Fibroblast of skin of back (primary cell): ENCODE results near the gene MROH8.

Source experiments
- DNase-seq: peaks from one replicate; pipeline ENCODE4 v3.0.0-alpha.2; 2013

The MROH8 gene

GRCh38 chr20:37198932-37199660, 19.7 kb upstream of the MROH8 start:
- no peak for DNase-seq

GRCh38 chr20:37194621-37195417, 15.5 kb upstream of the MROH8 start:
- no peak for DNase-seq

- DNase-seq, result no peak
Observed at GRCh38 chr20:37193821-37194220, 14.5 kb upstream of the MROH8 start.

GRCh38 chr20:37193226-37193625, 13.9 kb upstream of the MROH8 start:
- no peak for DNase-seq

GRCh38 chr20:37192137-37192854, 12.9 kb upstream of the MROH8 start:
- DNase-seq, result peak; percentile 82

GRCh38 chr20:37190354-37191112, 11.2 kb upstream of the MROH8 start:
- no peak for DNase-seq

- DNase-seq, result no peak
Observed at GRCh38 chr20:37189416-37190016, 10.2 kb upstream of the MROH8 start.

GRCh38 chr20:37188787-37189186, 9.4 kb upstream of the MROH8 start:
- DNase-seq, result no peak

GRCh38 chr20:37185686-37186085, 6.3 kb upstream of the MROH8 start:
- no peak for DNase-seq

GRCh38 chr20:37179683-37180524, 556 bp upstream of the MROH8 start:
- peak; percentile 68 for DNase-seq

- DNase-seq, result no peak
Observed at GRCh38 chr20:37172836-37173235, 6.5 kb downstream of the MROH8 start.

- DNase-seq, result no peak
Observed at GRCh38 chr20:37166867-37167266, 12.5 kb downstream of the MROH8 start.

GRCh38 chr20:37165031-37165430, 14.3 kb downstream of the MROH8 start:
- DNase-seq, result no peak

GRCh38 chr20:37163832-37164554, 15.4 kb downstream of the MROH8 start:
- DNase-seq, result no peak

- no peak for DNase-seq
Observed at GRCh38 chr20:37162646-37163045, 16.7 kb downstream of the MROH8 start.

- DNase-seq, result no peak
Observed at GRCh38 chr20:37161830-37162549, 17.4 kb downstream of the MROH8 start.

- no peak for DNase-seq
Observed at GRCh38 chr20:37160683-37161082, 18.7 kb downstream of the MROH8 start.

GRCh38 chr20:37158248-37158647, 21.1 kb downstream of the MROH8 start:
- DNase-seq, result no peak

GRCh38 chr20:37155987-37156386, 23.4 kb downstream of the MROH8 start:
- DNase-seq, result no peak
